Measurements from ENCODE around the gene TSSC4.

The TSSC4 gene

DNA sequence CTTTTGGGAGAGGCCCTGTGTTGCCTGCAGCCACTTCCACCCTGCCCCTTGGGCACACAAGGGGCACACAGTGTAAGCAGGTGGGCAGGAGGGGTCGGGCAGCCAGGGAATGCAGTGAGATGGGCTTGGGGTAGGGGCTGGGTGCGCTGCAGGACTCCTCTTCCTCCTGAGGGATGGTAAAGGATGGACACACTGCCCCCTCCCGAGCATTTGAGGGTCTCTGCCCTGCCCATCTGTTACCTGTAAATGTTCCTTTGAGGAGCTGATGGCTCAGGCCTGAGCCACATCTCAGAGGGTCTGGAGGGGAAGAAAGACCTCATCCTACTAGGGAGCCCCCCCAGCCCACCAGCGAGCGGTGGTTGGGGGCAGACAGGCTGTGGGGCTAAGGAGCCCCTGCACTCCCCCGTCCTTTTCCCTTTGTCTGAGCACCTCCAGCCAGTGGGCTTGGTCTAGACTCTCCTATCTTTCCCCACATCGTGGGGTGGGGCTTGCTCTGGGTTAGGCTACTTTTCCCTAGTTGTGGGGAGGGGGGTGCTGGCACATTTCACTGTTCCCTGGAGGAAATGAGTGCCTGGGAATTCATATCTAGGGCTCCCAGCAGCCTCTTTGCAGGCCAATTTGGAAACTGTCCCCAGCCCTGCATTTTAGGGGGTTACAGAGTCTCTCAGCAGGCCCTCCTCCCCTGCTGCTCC is 1.7 kb upstream of the TSSC4 start:
- H2AFZ ChIP-seq = no peak overlapping the region
- H3K9ac ChIP-seq = peak overlapping the region; percentile 69
- H3K4me2 ChIP-seq (ENCODE audit: low read length) = no peak overlapping the region
- TF ChIP-seq, protein P1, sequence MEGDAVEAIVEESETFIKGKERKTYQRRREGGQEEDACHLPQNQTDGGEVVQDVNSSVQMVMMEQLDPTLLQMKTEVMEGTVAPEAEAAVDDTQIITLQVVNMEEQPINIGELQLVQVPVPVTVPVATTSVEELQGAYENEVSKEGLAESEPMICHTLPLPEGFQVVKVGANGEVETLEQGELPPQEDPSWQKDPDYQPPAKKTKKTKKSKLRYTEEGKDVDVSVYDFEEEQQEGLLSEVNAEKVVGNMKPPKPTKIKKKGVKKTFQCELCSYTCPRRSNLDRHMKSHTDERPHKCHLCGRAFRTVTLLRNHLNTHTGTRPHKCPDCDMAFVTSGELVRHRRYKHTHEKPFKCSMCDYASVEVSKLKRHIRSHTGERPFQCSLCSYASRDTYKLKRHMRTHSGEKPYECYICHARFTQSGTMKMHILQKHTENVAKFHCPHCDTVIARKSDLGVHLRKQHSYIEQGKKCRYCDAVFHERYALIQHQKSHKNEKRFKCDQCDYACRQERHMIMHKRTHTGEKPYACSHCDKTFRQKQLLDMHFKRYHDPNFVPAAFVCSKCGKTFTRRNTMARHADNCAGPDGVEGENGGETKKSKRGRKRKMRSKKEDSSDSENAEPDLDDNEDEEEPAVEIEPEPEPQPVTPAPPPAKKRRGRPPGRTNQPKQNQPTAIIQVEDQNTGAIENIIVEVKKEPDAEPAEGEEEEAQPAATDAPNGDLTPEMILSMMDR (IDR thresholded peaks at IDR 0.05) = no peak
- H3K27me3 ChIP-seq (ENCODE audit: control insufficient read depth, insufficient read depth, low read length) = no peaks in the 10 kb centered on the region
- H3K9me3 ChIP-seq (ENCODE audit: control insufficient read depth, low read length) = no peaks in the 10 kb centered on the region
- peak overlapping the region; percentile 94 for H3K27ac ChIP-seq
- H3K4me3 ChIP-seq (ENCODE audit: low read depth, low read length) = no peak overlapping the region
- H3K79me2 ChIP-seq = peaks cover 5% of the 10 kb centered on the region
- H3K4me1 ChIP-seq = peaks cover 5% of the 10 kb centered on the region
- no peaks in the 10 kb centered on the region for H3K36me3 ChIP-seq (ENCODE audit: control insufficient read depth, insufficient read depth, low read length)

DNA sequence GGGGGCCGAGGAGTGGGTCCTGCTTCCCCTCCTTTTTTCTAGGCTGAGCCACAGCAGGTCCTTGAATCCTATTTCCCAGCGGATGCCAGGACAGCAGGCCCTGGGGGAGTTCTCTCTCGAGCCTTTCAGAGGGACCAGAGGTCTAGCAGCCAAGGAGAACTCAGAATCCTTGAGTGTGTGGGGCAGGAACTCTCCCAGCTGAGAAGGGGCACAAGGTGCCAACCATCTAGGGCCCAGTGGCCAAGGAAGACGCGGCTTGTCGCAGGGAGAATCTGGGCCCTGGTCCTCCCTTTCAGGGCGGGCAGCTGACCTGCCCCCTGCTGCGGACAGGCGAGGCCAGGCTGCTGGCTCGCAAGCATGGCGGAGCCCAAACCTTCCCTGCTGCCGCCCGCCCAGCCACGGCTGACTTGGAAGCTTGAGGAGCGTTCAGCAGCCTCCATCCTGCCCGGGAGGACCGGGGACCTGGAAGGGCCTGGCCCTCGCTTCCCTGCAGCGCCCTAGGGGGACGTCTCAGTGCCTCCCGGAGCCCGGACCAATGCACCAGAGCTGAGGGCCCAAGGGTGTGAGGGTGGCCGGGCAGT is 972 bp upstream of the TSSC4 start:
- no peaks in the 10 kb centered on the region for H3K27me3 ChIP-seq (ENCODE audit: control insufficient read depth, insufficient read depth, low read length)

DNA sequence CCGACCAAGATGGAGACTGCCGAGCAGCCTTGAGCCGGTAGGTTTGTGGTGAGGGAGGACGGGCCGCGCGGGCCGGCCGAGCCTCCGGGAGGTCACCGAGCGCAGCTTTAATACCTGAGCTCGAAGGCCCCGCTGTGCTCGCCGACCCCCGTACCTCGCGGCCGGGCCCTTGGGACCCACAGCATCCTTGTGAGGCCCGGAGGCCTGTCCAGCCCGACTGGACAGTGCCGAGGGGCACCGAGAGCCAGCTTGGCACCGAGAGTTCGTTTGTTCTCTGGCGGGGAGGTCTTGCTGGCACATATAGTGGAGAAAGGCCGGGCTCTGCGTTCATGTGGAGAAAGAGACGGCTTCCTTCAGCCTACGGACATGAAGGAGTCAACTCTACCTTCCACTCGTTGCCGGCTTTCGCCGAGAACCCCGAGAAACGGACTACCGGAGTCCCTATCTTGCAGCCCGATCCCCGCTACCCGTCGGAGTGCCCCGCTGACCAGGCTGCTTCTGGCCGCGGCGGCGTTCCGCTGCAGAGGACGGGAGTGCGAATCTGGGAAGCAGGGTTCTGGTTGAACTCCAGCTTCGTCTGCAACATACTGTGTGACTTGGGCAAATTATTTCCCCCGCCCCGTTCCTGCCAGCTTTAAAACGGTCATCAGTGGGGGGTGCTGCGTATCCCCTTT is 349 bp downstream of the TSSC4 start:
- no peaks in the 10 kb centered on the region for H3K36me3 ChIP-seq (ENCODE audit: control insufficient read depth, insufficient read depth, low read length)

More for the DNA sequence above, 972 bp upstream of the TSSC4 start:
- Histone ChIP-seq H3K4me3 (ENCODE audit: low read depth, low read length) (peak overlapping the region; percentile 60), H3K9me3 (ENCODE audit: control insufficient read depth, low read length) (no peaks in the 10 kb centered on the region), H3K4me1 (peaks cover 5% of the 10 kb centered on the region), H3K9ac (peak overlapping the region; percentile 69), H2AFZ (peak overlapping the region; percentile 73), H3K79me2 (peaks cover 5% of the 10 kb centered on the region), H3K36me3 (ENCODE audit: control insufficient read depth, insufficient read depth, low read length) (no peaks in the 10 kb centered on the region), H3K27ac (peak overlapping the region; percentile 94), H3K4me2 (ENCODE audit: low read length) (peak overlapping the region; percentile 71)
- TF ChIP-seq, protein P1 (IDR thresholded peaks at IDR 0.05) = no peak

DNA sequence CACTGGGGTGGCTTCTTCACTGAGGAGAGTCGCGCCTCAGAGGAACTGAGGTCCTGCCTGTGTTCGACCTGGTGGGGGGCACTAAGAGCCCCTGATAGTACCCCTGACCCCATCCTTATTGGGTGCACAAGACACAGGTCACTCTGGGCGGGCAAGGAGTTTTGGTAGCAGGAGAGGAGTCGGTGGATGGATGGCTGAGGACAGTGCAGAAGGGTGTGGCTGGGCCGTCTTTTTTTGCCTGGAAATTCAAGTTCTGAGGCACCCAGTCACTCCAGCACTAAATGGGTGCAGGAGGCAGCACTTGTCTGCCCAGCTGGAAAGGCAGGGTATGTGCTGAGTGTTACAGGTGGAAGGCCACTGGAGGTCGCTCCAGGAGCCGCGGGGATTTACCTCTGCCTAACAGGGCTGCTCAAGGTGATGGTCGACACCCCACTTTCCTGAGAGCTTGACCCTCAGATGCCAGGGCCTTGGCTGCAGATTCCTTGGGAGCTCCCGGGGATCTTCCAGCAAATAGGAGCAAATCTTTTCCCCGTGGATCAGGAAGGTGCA is 960 bp downstream of the TSSC4 start:
- Histone ChIP-seq H3K9me3 (ENCODE audit: control insufficient read depth, low read length) (no peaks in the 10 kb centered on the region), H3K36me3 (ENCODE audit: control insufficient read depth, insufficient read depth, low read length) (no peaks in the 10 kb centered on the region), H3K27me3 (ENCODE audit: control insufficient read depth, insufficient read depth, low read length) (no peaks in the 10 kb centered on the region), H3K9ac (no peak overlapping the region), H2AFZ (no peak overlapping the region), H3K79me2 (peaks cover 5% of the 10 kb centered on the region), H3K27ac (peak overlapping the region; percentile 92), H3K4me1 (peaks cover 5% of the 10 kb centered on the region), H3K4me3 (ENCODE audit: low read depth, low read length) (peak overlapping the region; percentile 86), H3K4me2 (ENCODE audit: low read length) (peak overlapping the region; percentile 63)
- TF ChIP-seq, protein P1 (IDR thresholded peaks at IDR 0.05) = no peak

More for the DNA sequence above, 349 bp downstream of the TSSC4 start:
- Histone ChIP-seq H3K9ac (peak overlapping the region; percentile 97), H3K4me1 (peaks cover 5% of the 10 kb centered on the region), H3K79me2 (peaks cover 5% of the 10 kb centered on the region), H2AFZ (peak overlapping the region; percentile 74), H3K9me3 (ENCODE audit: control insufficient read depth, low read length) (no peaks in the 10 kb centered on the region), H3K4me3 (ENCODE audit: low read depth, low read length) (peak overlapping the region; percentile 86), H3K27ac (peak overlapping the region; percentile 92), H3K4me2 (ENCODE audit: low read length) (peak overlapping the region; percentile 63), H3K27me3 (ENCODE audit: control insufficient read depth, insufficient read depth, low read length) (no peaks in the 10 kb centered on the region)
- TF ChIP-seq, protein P1 (IDR thresholded peaks at IDR 0.05) = no peak

All from parathyroid adenoma (tissue), 2 donors.